Fibroblast of mammary gland (primary cell): ENCODE measurements around the gene TPK1.

Experiments
- DNase-seq: peaks from one replicate; pipeline ENCODE4 v3.0.0-alpha.2; 2010; ENCODE audit warnings: low read depth
- H3K4me3 ChIP-seq: 2 replicates; pipeline ENCODE4 v1.5.1; 2011; ENCODE audit warnings: low read depth, mild to moderate bottlenecking, low read length, moderate library complexity; ENCODE audit not compliant: control insufficient read depth
- TF ChIP-seq, protein P1 (sequence below): conservative IDR thresholded peaks from 2 replicates; pipeline ENCODE4 v1.5.1; 2011; ENCODE audit warnings: low read depth, low read length, inconsistent platforms; ENCODE audit not compliant: control insufficient read depth, insufficient read depth

Gene TPK1

DNA sequence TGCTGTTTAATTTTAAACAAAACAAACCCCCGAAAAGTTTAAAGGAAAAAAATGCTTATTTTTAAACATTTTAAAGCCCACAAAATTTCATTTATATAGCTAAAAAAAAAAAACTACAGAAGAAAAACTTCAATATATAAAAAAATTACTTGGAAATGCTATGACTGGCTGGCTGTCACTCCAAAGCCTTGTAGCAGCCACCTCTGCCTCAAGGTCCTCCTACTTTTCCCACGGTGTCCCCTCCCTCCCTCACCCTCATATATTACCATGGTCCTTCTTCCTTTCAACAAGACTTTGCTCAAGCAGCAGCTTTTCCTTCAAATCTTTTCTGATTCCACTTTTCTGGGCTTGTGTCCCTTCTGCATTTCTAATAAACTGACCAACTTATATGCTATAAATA, 122.0 kb downstream of the TPK1 start:
- TF ChIP-seq, protein P1, sequence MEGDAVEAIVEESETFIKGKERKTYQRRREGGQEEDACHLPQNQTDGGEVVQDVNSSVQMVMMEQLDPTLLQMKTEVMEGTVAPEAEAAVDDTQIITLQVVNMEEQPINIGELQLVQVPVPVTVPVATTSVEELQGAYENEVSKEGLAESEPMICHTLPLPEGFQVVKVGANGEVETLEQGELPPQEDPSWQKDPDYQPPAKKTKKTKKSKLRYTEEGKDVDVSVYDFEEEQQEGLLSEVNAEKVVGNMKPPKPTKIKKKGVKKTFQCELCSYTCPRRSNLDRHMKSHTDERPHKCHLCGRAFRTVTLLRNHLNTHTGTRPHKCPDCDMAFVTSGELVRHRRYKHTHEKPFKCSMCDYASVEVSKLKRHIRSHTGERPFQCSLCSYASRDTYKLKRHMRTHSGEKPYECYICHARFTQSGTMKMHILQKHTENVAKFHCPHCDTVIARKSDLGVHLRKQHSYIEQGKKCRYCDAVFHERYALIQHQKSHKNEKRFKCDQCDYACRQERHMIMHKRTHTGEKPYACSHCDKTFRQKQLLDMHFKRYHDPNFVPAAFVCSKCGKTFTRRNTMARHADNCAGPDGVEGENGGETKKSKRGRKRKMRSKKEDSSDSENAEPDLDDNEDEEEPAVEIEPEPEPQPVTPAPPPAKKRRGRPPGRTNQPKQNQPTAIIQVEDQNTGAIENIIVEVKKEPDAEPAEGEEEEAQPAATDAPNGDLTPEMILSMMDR, result no peak
- DNase-seq, result no peak
- no peak overlapping the region for H3K4me3 ChIP-seq

DNA sequence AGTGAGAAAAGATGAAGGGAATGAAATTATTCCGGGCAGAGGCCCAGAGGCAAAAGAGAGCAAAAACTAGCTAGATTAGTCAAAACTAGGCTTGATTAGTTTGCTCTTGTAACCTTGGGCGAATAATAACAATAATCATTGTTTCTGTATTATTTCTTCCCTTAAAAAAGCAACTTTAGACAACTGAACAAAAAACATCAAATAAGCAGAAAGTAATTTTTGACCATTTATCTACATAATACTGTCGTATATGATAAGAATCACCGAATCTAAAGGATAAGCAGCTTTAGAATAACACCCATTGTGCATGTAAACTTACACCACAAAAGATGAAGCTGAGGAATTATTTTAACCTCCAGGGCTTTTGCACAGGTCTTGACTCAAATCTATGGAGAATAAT, 125.1 kb downstream of the TPK1 start:
- no peak for DNase-seq
- TF ChIP-seq, protein P1, result no peak
- no peak overlapping the region for H3K4me3 ChIP-seq

DNA sequence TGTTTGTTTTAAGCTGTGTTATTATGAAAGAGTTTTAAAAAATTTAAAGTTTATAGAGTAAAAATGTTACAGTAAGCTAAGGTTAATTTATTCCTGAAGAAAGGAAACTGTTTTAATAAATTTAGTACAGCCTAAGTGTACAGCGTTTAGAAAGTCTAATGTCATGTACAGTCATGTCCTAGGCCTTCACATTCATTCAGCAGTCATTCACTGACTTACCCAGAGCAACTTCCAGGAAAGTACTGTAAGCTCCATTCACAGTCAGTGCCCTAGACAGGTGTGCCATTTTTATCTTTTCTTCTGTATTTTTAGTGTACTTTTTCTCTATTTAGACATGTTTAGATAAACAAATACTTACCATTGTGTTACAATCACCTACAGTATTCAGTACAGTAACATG, 126.8 kb downstream of the TPK1 start:
- no peak for DNase-seq
- H3K4me3 ChIP-seq, result no peak overlapping the region
- TF ChIP-seq, protein P1, result no peak

DNA sequence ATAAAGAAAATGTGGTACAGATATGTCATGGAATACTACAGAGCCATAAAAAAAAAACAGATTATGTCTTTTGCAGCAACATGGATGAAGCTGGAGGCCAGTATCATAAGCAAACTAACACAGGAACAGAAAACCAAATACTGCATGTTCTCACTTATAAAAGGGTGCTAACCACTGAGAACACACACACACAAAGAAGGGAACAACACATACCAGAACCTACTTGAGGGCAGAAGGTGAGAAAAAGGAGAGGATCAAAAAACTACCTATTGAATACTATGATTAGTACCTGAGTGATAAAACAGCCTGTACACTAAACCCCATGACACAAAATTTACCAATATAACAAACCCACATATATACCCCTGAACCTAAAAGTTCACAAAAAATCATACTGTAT, 144.6 kb downstream of the TPK1 start:
- TF ChIP-seq, protein P1, result no peak
- no peak for DNase-seq
- H3K4me3 ChIP-seq, result no peak overlapping the region

DNA sequence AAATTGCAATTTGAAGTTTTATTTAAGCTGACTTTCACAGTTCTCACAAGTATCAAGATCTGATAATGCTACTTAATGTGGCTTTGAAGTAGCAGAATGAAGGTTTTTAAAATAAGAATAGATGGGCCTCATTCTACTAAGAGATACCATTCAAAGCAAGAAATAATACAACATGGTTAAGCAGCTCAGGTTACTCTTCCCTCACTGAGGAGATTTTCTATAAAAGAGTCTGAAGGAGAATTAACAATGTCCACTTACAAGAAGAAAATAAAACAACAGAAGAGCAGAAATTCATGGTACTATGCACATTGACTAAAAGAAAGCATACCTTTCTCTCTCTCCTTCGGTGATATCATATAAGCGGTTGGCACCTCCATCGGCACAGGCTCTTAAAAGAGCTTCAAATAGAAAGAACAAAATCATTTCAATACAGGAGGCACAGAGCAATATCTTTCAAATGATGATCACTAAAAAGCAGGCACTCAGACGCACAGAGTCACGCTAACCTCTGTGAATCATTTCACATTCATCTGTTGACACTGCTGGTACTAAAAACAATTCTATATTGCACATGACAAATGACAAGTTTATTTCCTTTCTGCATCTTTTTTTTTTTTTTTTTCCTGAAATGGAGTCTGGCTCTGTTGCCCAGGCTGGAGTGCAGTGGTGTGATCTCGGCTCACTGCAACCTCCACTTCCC, 153.1 kb downstream of the TPK1 start:
- DNase-seq, result no peak
- no peak overlapping the region for H3K4me3 ChIP-seq
- TF ChIP-seq, protein P1, result no peak

DNA sequence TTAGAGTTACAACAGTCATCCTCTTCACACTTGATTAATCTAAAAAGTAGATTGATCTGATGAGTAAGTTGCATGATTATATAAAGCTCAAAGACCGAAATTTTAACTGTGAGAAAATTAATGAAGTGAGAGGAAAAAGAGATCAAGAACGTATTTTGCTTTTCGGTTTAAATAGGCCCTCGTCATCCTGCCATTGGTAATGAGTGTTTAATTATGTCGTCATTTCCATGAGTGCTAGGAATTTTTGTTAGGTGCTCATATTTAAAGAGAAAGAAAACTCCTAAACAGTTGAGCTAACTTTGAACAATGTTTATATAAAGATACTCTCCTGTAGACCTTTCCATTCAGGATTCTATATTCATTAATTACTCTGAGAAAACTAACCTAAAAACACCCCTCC, 159.4 kb downstream of the TPK1 start:
- no peak for DNase-seq
- TF ChIP-seq, protein P1, result no peak

DNA sequence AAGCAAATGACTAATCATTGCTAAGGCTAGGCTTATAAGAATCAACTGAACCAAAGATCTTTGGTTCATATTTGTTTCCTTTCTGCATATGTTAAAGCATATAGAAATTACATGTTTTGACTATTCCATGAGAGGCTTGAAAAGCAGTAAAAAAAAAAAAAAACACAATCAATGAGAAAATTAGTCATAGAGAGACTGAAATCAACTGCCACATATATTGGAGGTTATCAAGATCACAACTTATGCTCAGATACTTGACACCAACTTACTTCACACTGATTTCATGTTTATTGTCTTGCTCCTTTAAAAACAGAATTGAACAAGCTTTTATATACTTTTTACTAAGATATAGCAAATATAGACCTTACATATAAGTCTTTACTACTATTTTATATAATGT, 161.3 kb downstream of the TPK1 start:
- TF ChIP-seq, protein P1, result no peak
- no peak for DNase-seq
- no peak overlapping the region for H3K4me3 ChIP-seq

More for the DNA sequence above, 159.4 kb downstream of the TPK1 start:
- no peak overlapping the region for H3K4me3 ChIP-seq
